ENCODE data around the gene CPVL. TPM values are rescaled to one million over a fixed set of nuclear protein-coding genes. Genes with fewer than 3 reads are reported as not detected.

CPVL gene
- total RNA-seq, 2 donors from 2014 or later, result 4.0 to 17.9 TPM

DNA sequence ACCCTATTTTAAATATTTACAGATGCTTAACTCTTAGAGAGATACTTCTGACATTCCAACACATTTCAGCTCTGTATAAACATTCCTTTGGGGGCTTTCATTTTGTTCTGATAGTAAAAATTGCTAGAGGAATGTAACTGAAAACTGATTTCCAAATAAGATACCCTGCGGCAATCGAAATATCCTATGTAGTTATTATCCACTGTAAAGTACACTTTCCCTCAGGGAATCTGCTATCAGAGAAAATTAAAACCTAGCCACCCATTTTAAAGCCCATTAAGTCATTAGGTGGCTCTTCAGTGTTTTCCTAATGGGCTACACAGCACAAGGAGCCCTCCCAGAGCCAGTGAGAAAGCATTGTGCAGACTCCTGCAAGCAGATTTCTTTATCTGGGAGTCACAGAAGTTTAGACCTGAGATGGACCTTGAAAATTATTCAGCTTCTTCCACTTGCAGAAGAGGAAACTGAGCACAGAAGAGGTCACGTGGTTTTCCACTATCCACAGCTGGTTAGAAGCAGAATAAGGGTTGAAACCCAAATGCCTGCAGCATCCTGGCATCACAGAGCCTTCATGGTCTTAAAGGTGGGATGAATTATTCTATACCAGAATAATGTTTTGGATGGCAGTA, 12.6 kb upstream of the CPVL start:
- no peak overlapping the region for H3K27ac ChIP-seq
- TF ChIP-seq, protein P1, sequence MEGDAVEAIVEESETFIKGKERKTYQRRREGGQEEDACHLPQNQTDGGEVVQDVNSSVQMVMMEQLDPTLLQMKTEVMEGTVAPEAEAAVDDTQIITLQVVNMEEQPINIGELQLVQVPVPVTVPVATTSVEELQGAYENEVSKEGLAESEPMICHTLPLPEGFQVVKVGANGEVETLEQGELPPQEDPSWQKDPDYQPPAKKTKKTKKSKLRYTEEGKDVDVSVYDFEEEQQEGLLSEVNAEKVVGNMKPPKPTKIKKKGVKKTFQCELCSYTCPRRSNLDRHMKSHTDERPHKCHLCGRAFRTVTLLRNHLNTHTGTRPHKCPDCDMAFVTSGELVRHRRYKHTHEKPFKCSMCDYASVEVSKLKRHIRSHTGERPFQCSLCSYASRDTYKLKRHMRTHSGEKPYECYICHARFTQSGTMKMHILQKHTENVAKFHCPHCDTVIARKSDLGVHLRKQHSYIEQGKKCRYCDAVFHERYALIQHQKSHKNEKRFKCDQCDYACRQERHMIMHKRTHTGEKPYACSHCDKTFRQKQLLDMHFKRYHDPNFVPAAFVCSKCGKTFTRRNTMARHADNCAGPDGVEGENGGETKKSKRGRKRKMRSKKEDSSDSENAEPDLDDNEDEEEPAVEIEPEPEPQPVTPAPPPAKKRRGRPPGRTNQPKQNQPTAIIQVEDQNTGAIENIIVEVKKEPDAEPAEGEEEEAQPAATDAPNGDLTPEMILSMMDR (IDR thresholded peaks at IDR 0.05), result no peak
- TF ChIP-seq POLR2A (IDR thresholded peaks at IDR 0.05), result no peak
- no peak for ATAC-seq
- H3K36me3 ChIP-seq (replicated peaks in 1 of 2; ENCODE audit: insufficient read depth in 1 of 2, low read depth in 2 of 2), result no peaks in the 10 kb centered on the region
- intact Hi-C loops (cut with DNase I), result no loop called here
- no peak for DNase-seq
- H3K4me1 ChIP-seq, result no peaks in the 10 kb centered on the region
- H3K4me3 ChIP-seq, result no peak overlapping the region
- no peaks in the 10 kb centered on the region for H3K27me3 ChIP-seq
- WGBS, 2 donors, result 61 to 76% methylated on average over 3 of the region's 3 CpGs
- H3K9me3 ChIP-seq, result no peaks in the 10 kb centered on the region

DNA sequence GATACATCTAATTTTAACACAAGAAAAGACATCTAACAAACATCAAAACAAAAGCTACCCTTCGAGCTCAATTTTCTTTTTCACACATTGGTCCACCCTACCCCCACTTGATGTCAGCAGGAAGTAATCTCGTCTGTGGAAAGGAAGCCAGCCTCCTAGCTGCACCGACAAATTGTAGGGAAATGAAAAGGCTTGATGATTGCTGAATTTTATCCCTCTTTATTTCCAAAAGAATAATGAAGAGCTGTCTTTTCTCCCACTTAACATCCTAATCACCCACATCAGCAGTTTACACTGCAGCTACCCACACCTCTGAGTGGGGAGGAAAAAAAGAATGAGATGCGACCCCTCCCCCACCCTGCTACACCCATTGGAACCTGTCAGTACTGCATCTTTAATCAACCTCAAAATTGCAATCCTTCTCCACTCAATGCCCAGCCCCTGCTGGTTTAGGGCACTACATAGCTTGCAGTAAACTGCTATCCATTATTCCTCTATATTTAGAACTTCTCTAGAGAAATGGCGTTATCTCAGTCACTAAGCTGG, 10.6 kb upstream of the CPVL start:
- DNase-seq (no peak), ATAC-seq (no peak)
- TF ChIP-seq, protein P1 (IDR thresholded peaks at IDR 0.05), result no peak
- TF ChIP-seq POLR2A (IDR thresholded peaks at IDR 0.05), result no peak
- 59 to 61% methylated on average over 5 of the region's 5 CpGs for WGBS, 2 donors
- intact Hi-C loops (cut with DNase I), result no loop called here
- Histone ChIP-seq H3K4me3 (no peak overlapping the region), H3K36me3 (replicated peaks in 1 of 2; ENCODE audit: insufficient read depth in 1 of 2, low read depth in 2 of 2) (no peaks in the 10 kb centered on the region), H3K27me3 (no peaks in the 10 kb centered on the region), H3K4me1 (no peaks in the 10 kb centered on the region), H3K27ac (no peak overlapping the region), H3K9me3 (no peaks in the 10 kb centered on the region)

DNA sequence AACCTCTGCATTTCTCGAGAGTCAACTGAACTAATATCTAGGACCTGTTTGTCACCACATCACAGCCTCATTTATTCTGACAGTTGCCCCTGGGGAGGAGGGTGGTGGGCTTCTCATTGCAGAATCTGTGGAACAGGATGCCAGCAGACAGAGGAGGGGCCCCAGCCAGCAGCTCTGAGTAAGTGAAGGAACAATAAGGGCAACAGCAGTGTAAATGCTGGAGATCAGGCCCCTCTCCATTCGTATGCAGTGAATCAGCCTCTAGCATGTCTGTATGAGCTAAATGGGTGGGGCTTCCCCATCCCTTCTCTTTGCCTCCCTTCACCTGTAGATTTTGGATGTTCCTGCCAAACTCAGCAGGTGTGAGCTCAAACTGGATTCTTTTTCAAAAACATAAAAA, 7.7 kb upstream of the CPVL start:
- H3K27me3 ChIP-seq, result no peaks in the 10 kb centered on the region
- H3K9me3 ChIP-seq, result no peaks in the 10 kb centered on the region
- intact Hi-C loops (cut with DNase I), result no loop called here
- ATAC-seq, result no peak
- DNase-seq, result no peak
- 92 to 93% methylated on average over 2 of the region's 2 CpGs for WGBS, 2 donors
- no peak for TF ChIP-seq POLR2A (IDR thresholded peaks at IDR 0.05)
- TF ChIP-seq, protein P1 (IDR thresholded peaks at IDR 0.05), result no peak
- H3K36me3 ChIP-seq (replicated peaks in 1 of 2; ENCODE audit: insufficient read depth in 1 of 2, low read depth in 2 of 2), result no peaks in the 10 kb centered on the region
- no peak overlapping the region for H3K27ac ChIP-seq
- H3K4me3 ChIP-seq, result no peak overlapping the region
- no peaks in the 10 kb centered on the region for H3K4me1 ChIP-seq

DNA sequence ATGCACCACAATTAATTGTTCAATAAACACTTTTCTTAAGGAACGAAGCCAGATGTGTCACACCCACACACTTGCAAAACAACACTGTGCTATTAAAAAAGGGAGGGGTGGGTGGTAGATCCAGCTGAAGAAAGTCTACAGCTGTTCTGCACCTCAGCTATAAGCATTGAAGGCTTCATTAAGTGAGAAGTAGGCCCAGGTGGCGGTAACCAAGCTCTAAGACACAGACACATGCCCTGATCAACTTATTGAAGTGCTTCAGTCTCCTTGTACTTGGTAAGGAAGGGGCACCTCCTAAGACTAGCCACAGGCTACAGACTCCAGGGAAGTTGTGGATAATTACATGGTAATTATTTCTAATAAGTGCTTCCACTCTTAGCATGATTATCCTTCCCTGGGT, 4.5 kb upstream of the CPVL start:
- H3K27ac ChIP-seq, result no peak overlapping the region
- H3K4me3 ChIP-seq, result no peak overlapping the region
- H3K36me3 ChIP-seq (replicated peaks in 1 of 2; ENCODE audit: insufficient read depth in 1 of 2, low read depth in 2 of 2), result no peaks in the 10 kb centered on the region
- no peak for ATAC-seq
- intact Hi-C loops (cut with DNase I), result no loop called here
- peaks cover 0 to 9% of the 10 kb centered on the region in 2 donors for H3K27me3 ChIP-seq
- no peak for TF ChIP-seq POLR2A (IDR thresholded peaks at IDR 0.05)
- TF ChIP-seq, protein P1 (IDR thresholded peaks at IDR 0.05), result no peak
- no peak for DNase-seq
- 56 to 94% methylated on average over 2 of the region's 2 CpGs for WGBS, 2 donors
- H3K4me1 ChIP-seq, result peaks cover 15% of the 10 kb centered on the region
- no peaks in the 10 kb centered on the region for H3K9me3 ChIP-seq

DNA sequence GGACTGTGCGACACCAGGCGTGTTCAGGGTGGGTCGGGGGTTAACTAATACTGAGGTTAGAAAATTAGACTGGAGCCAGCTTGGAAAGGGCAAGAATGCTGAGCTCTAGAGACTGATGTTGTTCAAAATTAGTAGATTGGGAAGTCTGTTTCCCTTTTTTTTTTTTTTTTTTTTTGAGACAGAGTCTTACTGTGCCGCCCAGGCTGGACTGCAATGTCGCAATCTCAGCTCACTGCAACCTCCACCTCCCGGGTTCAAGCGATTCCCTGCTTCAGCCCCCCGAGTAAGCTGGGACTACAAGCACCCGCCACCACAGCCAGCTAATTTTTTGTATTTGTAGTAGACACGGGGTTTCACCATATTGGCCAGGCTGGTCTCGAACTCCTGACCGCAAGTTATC, 2.7 kb upstream of the CPVL start:
- H3K4me1 ChIP-seq, result peaks cover 17% of the 10 kb centered on the region
- no peak overlapping the region for H3K4me3 ChIP-seq
- WGBS, 2 donors, result 80 to 83% methylated on average over 12 of the region's 12 CpGs
- ATAC-seq (no peak), DNase-seq (no peak)
- TF ChIP-seq POLR2A (IDR thresholded peaks at IDR 0.05), result no peak
- TF ChIP-seq, protein P1 (IDR thresholded peaks at IDR 0.05), result no peak
- peaks cover 0 to 9% of the 10 kb centered on the region in 2 donors for H3K27me3 ChIP-seq
- H3K9me3 ChIP-seq, result no peaks in the 10 kb centered on the region
- no peaks in the 10 kb centered on the region for H3K36me3 ChIP-seq (replicated peaks in 1 of 2; ENCODE audit: insufficient read depth in 1 of 2, low read depth in 2 of 2)
- intact Hi-C loops (cut with DNase I), result no loop called here
- H3K27ac ChIP-seq, result no peak overlapping the region

Measured in body of pancreas (tissue), 4 donors.